Cerebellar nuclear complex (tissue), 1 donor: ENCODE results near the gene CRMP1.

Experiments used
- DNase-seq, 2 experiments: peaks; one replicate each; lab custom pipeline; 2025; lab: John Stamatoyannopoulos, UW

Gene CRMP1

GRCh38 chr4:5919571-5919970 is 26.7 kb upstream of the CRMP1 start:
- DNase-seq = no peak

- no peak for DNase-seq
Measured at GRCh38 chr4:5919044-5919443, 26.2 kb upstream of the CRMP1 start.

DNA sequence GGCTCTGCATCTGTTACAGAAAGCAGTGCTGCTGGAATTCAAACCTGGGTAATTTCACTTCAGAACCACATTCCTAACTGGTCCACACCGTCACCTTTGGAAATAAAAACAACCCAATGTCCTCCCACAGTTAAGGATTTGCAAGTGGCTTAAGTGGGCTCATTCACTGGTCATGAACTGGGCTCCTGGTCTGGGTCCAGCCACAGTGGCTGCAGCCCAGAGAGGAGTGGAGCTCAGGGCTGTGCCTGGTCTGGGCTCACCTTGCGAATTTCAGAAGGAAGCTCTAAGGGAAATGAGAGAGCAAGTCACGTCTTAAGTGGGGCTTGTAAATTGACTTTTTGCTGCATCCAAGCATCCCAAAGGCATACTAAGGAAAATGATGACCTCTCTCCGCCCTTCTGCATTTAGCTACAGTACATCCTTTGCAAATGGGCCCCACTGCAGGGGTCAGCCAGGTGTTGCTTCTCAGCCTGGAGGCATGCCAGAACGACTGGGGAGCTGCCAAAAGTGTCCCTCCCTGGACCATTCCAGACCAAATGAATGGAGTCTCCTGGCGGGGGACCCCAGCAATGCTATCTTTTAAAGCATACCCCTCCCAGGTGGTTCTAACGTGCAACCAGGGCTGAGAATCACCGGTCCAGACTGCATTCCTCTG is 25.6 kb upstream of the CRMP1 start:
- DNase-seq = no peak

- no peak for DNase-seq
Measured at GRCh38 chr4:5917672-5918071, 24.8 kb upstream of the CRMP1 start.

DNA sequence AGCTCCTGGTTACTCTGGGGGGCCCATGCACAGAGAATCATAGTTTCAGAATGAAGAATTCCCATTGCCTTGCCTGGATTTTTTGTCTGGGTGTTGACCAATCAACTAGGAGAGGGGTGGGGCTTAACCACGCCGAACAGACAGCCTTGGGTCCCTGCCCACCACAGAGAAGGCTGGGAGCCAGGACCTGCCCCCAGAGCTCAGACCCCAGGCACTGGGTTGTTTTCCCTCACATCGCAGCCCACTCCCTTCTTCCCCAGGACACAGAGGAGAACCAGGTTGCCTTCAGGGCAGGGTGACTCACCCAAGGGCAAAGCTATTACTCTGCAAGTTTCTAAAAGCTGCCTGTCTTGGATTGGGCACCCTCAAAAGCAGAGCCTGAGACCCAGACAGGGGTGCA is 23.3 kb upstream of the CRMP1 start:
- DNase-seq = no peak

DNA sequence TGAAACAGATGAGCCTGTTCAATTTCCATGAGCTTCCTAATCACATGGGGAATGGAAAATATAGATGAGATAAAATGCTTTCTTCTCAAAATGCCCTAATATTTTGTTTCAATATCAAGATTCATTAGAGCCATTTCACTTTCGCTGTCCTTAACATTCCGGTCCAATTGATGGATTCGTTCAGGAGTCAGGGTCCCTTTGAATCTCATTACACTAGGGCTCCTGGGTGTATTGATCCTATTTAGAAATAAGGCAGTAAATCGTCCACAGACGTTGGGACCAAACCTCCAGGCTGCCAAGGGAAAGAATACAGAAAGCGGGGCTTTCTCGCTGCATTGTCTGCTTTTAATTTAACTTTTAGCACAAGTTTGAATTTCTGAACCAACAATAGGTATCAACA is 20.6 kb upstream of the CRMP1 start:
- DNase-seq = no peak

DNA sequence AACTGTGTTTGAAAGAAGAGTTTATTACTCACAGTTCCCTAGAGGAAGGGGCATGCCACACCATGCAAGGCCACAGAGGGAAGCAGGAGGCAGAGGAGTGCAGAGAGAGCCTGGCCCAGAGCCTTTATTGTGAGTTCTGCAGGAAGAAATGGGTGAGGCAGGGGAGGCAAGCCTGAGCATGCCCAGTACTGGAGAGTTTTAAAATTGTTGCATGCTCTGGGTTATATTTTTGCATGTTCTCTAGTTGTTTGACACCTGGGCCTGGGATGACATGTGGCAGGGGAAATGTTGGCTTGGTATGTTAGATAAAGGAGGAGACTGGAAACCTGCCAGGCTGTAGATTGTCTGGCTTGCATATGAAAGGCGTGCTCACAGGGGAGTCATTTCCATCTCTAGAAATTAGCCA is 19.7 kb upstream of the CRMP1 start:
- no peak for DNase-seq

GRCh38 chr4:5908876-5909427 is 16.1 kb upstream of the CRMP1 start:
- DNase-seq = no peak

DNA sequence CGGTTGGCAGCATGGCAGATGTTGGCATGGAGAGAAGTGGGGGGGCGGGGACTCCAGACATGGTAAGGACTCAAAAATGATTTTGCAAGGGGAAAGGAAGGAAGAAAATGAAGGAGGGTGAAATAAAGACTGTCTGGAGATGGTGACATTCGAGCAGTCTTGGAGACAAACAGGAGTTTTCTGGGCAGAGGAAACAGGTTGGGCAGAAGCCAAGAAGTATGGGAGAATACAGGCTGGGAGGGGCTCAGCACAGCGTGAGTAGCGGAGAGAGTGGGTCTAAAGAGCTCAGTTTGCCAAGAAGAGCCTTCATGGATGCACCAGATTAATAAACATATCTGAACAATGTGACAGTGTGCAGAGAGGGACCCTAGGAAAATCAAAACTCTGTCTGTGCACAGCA is 13.3 kb upstream of the CRMP1 start:
- DNase-seq = no peak

GRCh38 chr4:5905714-5906113 is 12.8 kb upstream of the CRMP1 start:
- no peak for DNase-seq

GRCh38 chr4:5900844-5901243 is 8.0 kb upstream of the CRMP1 start:
- no peak for DNase-seq

DNA sequence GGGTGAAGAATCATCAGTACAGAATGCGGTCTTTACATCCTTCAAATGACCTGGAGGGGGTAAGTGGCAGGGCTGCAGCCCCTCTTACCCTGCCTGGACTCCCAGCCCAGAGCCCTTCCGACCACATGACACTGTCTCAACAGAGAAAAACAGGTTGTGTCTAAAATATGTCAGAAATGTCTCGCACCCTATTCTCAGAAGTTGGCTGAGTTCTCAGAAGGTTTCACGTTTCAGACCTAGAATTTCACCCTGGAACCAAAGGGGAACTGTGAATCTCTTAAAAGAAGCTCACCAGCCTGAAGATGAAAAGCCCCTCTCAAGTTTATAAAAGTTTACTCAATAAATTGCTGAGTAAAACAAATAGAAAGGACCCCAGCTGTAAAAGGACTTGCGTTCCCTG is 7.0 kb upstream of the CRMP1 start:
- DNase-seq = no peak

- no peak for DNase-seq
Measured at GRCh38 chr4:5899396-5899795, 6.5 kb upstream of the CRMP1 start.

GRCh38 chr4:5897674-5898073 is 4.8 kb upstream of the CRMP1 start:
- DNase-seq = no peak

- no peak for DNase-seq
Measured at GRCh38 chr4:5895287-5895686, 2.4 kb upstream of the CRMP1 start.

- no peak for DNase-seq
Measured at GRCh38 chr4:5894266-5894665, 1.4 kb upstream of the CRMP1 start.

DNA sequence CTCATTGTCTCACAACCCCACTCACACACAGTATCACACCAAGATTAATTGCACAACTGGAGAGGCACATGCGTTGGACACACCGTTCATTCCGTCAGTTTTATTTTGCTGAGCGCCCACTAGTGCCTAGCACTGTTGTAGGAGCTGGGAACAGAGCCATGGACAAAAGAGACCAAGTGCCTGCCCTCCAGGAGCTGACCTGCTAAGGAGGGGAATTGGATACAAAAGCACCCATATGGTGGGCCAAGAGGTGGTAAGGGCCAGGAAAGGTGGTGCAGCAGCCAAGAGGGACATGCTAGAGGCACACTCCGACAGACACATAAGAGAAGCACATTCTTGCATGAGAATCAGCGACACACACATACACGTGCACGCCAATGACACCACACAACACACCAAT is 705 bp upstream of the CRMP1 start:
- DNase-seq = no peak

DNA sequence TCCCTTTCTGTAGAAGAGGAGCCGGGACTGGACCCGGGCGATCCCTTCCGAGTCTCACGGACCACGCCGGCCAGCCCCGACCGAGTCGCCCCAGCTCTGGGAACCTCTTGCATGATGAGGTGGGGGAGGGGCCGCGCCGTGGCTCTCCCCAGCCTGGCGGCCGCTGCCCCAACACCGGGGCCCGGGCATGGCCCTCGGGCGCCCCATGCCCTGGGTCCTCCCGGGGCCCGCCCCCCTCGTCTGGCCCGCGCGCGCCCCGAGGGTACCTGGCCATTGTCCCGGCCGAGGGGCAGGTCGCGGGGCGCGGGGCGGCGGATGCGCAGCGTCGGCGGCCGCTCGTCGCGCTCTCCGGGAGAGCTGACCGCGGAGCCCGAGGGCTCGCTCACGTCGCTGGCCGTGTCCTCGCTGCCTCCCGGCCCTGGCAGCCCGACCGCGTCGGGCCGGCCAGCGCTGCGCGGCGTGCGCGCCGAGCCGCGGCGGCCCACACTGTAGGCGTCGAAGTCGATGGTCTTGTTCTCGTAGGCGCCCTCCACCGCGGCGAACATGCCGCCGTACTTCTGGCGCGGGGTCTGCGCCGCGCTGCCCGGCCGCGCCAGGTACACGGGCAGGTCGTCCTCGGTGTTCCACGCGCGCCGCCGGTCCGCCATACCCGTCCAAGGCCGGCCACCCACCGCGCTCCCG is 423 bp downstream of the CRMP1 start:
- DNase-seq = no peak

- DNase-seq = no peak
Measured at GRCh38 chr4:5891563-5892322, 1.1 kb downstream of the CRMP1 start.

DNA sequence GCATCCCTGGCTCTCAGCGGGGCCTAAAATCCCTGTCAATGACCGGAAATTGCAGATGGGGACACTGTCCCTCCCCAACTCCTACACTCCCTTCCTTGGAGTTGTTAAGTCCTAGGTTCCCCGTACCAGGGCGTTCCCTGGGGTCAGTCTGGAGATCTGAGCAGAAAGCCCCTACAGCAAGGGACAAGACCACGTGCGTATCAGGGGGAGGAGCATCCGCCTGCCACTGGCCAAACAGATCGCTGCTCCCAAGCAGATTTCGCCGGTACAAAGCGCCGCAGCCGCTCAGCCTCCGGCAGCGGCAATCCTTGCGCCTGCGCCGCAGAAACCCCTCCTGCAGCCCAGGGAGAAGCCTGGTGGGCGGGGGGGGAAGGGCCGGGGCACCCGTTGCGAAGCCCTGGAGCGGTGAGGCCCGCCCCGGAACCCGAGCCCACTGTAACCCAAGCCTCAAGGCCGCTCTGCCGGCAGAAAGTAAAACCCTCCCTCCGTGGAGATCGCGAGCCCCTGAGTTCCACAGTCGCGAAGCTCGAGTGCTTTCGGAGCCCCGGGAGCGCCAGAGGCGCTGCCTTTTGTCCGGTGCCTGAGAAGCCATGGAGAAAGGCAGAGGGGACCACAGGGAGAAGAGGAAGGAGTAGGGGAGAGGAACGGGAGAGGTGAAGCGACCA is 2.7 kb downstream of the CRMP1 start:
- DNase-seq = peak; percentile 65 to 70

GRCh38 chr4:5889002-5889696 is 3.7 kb downstream of the CRMP1 start:
- no peak for DNase-seq
